Measurements from ENCODE around the gene TTC34.

TTC34 gene

DNA sequence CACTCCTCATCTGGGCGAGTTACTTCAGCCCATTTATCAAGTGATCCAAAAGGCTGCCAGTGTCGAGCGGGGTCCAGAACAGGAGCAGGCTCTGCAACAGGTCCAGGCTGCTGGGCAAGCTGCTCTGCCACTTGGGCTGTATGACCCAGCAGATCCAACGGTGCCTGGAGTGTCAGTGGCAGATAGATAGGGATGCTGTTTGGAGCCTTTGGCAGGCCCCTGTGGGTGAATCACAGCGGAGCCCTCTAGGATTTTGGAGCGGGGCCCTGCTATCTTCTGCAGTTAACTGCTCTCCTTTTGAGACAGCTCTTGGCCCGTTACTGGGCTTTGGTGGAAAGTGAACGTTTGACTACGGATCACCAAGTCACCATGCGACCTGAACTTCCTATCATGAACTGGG lies 176.2 kb downstream of the TTC34 start:
- CTCF ChIA-PET = no interaction called here
- TF ChIP-seq HDGF (IDR thresholded peaks at IDR 0.05; ENCODE audit: borderline replicate concordance) (no peak), TARDBP (IDR thresholded peaks at IDR 0.05) (no peak), FOXK2 (IDR thresholded peaks at IDR 0.05) (no peak), ARNT (IDR thresholded peaks at IDR 0.05) (no peak), BHLHE40 (IDR thresholded peaks at IDR 0.05; ENCODE audit: borderline replicate concordance) (no peak), NFRKB (IDR thresholded peaks at IDR 0.05) (no peak), CTBP1 (IDR thresholded peaks at IDR 0.05; ENCODE audit: borderline replicate concordance) (no peak), FOXM1 (IDR thresholded peaks at IDR 0.05; ENCODE audit: borderline replicate concordance) (no peak), FOXA1 (IDR thresholded peaks at IDR 0.05) (no peak), LEF1 (IDR thresholded peaks at IDR 0.05; ENCODE audit: borderline replicate concordance) (no peak), SUZ12 (IDR thresholded peaks at IDR 0.05) (no peak), L3MBTL2 (conservative IDR thresholded peaks at IDR 0.05) (no peak)
- TF ChIP-seq, protein P1, sequence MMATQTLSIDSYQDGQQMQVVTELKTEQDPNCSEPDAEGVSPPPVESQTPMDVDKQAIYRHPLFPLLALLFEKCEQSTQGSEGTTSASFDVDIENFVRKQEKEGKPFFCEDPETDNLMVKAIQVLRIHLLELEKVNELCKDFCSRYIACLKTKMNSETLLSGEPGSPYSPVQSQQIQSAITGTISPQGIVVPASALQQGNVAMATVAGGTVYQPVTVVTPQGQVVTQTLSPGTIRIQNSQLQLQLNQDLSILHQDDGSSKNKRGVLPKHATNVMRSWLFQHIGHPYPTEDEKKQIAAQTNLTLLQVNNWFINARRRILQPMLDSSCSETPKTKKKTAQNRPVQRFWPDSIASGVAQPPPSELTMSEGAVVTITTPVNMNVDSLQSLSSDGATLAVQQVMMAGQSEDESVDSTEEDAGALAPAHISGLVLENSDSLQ (IDR thresholded peaks at IDR 0.05) = no peak
- POLR2A ChIA-PET = no interaction called here
- no peak for DNase-seq (ENCODE audit: extremely low spot score)

DNA sequence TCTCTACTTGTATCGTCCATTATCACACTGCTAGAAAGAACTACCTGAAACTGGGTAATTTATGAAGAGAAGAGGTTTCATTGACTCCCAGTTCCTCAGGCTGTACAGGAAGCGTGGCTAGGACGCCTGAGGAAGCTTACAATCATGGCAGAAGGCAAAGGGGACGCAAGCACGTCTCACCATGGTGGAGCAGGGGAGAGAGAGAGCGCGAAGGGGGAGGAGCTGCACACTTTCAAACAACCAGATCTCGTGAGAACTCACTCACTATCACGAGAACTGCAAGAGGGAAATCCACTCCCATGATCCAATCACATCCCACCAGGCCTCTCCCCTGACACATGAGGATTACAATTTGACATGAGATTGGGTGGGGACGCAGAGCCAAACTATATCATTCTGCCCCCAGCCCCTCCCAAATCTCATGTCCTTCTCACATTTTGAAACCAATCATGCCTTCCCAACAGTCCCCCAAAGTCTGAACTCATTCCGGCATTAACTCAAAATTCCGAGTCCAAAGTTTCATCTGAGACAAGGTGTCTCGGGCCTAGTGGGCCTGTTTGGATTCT lies 176.7 kb downstream of the TTC34 start:
- POLR2A ChIA-PET = no interaction called here
- no peak for DNase-seq (ENCODE audit: extremely low spot score)
- CTCF ChIA-PET = no interaction called here
- TF ChIP-seq LEF1 (IDR thresholded peaks at IDR 0.05; ENCODE audit: borderline replicate concordance) (no peak), FOXM1 (IDR thresholded peaks at IDR 0.05; ENCODE audit: borderline replicate concordance) (no peak), L3MBTL2 (conservative IDR thresholded peaks at IDR 0.05) (no peak), NFRKB (IDR thresholded peaks at IDR 0.05) (no peak), ZNF384 (IDR thresholded peaks at IDR 0.05) (no peak), TARDBP (IDR thresholded peaks at IDR 0.05) (no peak)

DNA sequence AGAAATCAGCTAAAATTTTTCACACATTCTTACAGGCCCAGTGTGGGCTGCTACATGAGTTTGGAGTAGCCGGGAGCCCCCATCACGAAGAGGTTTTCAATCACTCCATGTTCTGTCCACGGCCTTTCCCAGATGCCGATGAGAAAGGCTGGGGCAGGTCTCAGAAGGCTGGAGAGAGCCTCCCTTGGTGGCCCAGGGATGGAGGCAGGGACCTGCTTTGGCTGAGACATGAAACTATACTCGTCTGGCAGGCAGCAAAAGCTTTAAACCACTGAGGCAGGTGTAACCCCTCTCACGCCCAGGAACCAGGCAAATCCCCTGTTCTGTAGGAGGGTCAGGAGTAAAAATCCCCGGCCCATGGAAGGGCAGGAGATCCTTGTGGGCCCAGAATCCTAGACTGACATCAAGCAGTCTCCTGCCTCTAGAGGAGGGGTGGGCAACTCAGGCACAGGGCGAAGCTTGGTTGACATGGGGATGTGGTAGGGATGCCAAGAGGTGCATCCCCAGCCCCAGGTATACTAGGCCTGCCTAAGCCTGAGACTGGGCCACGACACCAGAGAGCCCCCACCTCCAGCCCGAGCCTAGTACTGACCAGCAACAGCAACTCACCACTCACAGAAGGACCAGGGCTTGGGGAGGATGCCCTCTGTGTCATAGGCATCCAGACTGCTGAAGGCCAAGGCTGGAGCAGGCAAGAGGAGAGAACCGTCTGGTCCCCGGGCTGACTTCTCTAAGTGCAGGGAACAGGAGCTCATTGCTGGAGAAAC lies 177.7 kb downstream of the TTC34 start:
- no peak for DNase-seq (ENCODE audit: extremely low spot score)
- ChIA-PET POLR2A (no interaction called here), CTCF (no interaction called here)
- no peak for TF ChIP-seq ARNT (IDR thresholded peaks at IDR 0.05)
- no peak for TF ChIP-seq SP1 (IDR thresholded peaks at IDR 0.05)
- TF ChIP-seq SUZ12 (IDR thresholded peaks at IDR 0.05) = no peak
- TF ChIP-seq CTBP1 (IDR thresholded peaks at IDR 0.05; ENCODE audit: borderline replicate concordance) = no peak
- no peak for TF ChIP-seq BHLHE40 (IDR thresholded peaks at IDR 0.05; ENCODE audit: borderline replicate concordance)
- TF ChIP-seq, protein P1 (IDR thresholded peaks at IDR 0.05) = no peak
- TF ChIP-seq ZNF384 (IDR thresholded peaks at IDR 0.05) = no peak
- TF ChIP-seq FOXA1 (IDR thresholded peaks at IDR 0.05) = no peak
- TF ChIP-seq HDGF (IDR thresholded peaks at IDR 0.05; ENCODE audit: borderline replicate concordance) = no peak

DNA sequence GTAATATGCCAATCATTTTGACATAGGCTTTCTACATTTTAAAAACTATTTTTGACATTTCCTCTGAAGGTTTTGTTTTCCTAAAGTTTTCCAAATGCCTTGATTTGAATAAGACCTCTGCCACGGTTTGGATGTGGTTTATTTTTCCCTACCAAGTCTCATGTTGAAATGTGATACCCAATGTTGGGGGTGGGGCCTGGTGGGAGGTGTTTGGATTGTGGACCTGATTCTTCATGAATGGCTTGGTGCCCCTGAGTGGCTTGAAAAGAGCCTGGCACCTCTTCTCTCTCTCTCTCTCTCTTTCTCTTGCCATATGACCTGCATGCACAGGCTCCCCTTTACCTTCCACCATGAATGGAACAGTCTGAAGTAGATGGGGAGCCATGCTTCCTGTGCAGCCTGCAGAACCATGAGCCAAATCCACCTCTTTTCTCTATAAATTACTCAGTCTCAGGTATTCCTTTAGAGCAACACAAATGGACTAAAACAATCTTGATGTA lies 183.5 kb downstream of the TTC34 start:
- TF ChIP-seq HDGF (IDR thresholded peaks at IDR 0.05; ENCODE audit: borderline replicate concordance) = no peak
- no peak for TF ChIP-seq L3MBTL2 (conservative IDR thresholded peaks at IDR 0.05)
- TF ChIP-seq LEF1 (IDR thresholded peaks at IDR 0.05; ENCODE audit: borderline replicate concordance) = no peak
- TF ChIP-seq SP1 (IDR thresholded peaks at IDR 0.05) = no peak
- TF ChIP-seq FOXA1 (IDR thresholded peaks at IDR 0.05) = no peak
- no peak for TF ChIP-seq ELF4 (IDR thresholded peaks at IDR 0.05)
- no peak for TF ChIP-seq ARNT (IDR thresholded peaks at IDR 0.05)
- ChIA-PET POLR2A (no interaction called here), CTCF (no interaction called here)
- no peak for DNase-seq (ENCODE audit: extremely low spot score)

DNA sequence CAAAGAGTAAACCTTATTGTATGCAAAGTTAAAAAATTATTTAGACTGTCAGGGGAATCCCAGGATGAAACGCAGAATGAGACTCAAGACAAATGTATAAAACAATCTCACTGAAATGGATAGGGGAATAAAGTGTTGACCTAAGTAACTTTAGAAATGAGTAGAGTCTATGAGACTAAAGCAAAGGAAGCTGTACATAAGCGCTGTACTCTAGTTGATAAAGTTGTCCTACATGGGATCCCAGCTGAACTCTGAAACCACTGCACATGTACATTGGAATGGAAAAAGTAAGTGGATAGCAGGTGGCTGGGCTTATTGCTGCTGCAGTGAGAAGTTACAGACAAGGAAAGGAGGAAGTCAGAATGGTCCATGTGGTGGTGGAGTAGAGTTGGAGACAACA lies 187.3 kb downstream of the TTC34 start:
- POLR2A ChIA-PET = interaction anchor here (1.3 kb wide), 1 partner anchor 29 kb away, joined by 5 read pairs; no protein-coding TSS in a partner anchor
- no peak for TF ChIP-seq NFRKB (IDR thresholded peaks at IDR 0.05)
- CTCF ChIA-PET = no interaction called here
- no peak for DNase-seq (ENCODE audit: extremely low spot score)

DNA sequence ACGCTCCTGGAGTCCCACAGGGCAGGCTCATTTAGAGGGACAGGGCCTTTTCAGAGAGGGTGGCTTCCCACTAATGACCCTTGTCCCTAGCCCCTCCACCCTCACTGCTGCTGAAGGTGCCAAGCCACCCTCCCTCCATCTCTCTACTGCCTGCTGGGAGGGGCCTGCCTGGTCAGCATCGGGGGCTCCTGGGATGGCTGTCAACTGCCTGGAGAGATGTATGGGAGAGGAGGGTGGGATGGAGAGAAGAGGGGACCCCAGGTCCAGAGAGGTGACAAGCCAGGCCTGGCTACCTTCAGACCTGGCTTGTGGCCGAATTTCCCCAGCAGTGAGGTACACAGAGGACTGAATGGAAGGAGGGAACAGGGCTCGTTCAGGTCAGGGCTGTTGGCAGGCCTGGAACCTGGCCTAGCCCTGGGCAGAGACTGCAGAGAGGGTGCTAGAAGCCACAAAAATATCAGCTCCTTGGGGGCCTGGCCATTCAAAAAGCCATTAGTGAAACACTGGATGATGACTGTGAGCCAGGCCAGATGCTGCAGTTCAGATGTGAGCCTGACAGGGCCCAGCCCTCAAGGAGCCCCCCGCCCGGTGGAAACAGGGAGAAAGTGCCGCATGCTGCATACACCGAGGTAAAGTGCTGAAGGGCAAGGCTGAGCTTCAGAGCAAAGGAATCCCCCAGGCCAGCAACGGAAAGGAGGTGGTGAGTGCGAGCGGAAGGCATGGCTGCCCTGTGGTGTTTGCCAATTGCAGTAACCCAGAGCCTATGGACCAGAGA lies 188.7 kb downstream of the TTC34 start:
- ChIA-PET POLR2A (no interaction called here), CTCF (no interaction called here)
- no peak for DNase-seq (ENCODE audit: extremely low spot score)
- TF ChIP-seq FOXK2 (IDR thresholded peaks at IDR 0.05) = no peak
- no peak for TF ChIP-seq CTBP1 (IDR thresholded peaks at IDR 0.05; ENCODE audit: borderline replicate concordance)
- no peak for TF ChIP-seq BHLHE40 (IDR thresholded peaks at IDR 0.05; ENCODE audit: borderline replicate concordance)
- no peak for TF ChIP-seq ELF4 (IDR thresholded peaks at IDR 0.05)
- TF ChIP-seq ZNF384 (IDR thresholded peaks at IDR 0.05) = no peak
- TF ChIP-seq SUZ12 (IDR thresholded peaks at IDR 0.05) = no peak
- TF ChIP-seq LEF1 (IDR thresholded peaks at IDR 0.05; ENCODE audit: borderline replicate concordance) = no peak
- TF ChIP-seq FOXM1 (IDR thresholded peaks at IDR 0.05; ENCODE audit: borderline replicate concordance) = no peak
- TF ChIP-seq NFRKB (IDR thresholded peaks at IDR 0.05) = no peak
- no peak for TF ChIP-seq HDGF (IDR thresholded peaks at IDR 0.05; ENCODE audit: borderline replicate concordance)
- no peak for TF ChIP-seq FOXA1 (IDR thresholded peaks at IDR 0.05)
- TF ChIP-seq TARDBP (IDR thresholded peaks at IDR 0.05) = no peak
- TF ChIP-seq SP1 (IDR thresholded peaks at IDR 0.05) = no peak
- TF ChIP-seq, protein P1 (IDR thresholded peaks at IDR 0.05) = no peak
- no peak for TF ChIP-seq ARNT (IDR thresholded peaks at IDR 0.05)
- no peak for TF ChIP-seq L3MBTL2 (conservative IDR thresholded peaks at IDR 0.05)

Data from HEK293T (cell line).